GM21723 (cell line): Measurements from ENCODE around the gene KCNG4.
"Not testable (repeated sequence)": the region's sequence is repeated elsewhere in the genome, so short reads cannot be mapped to it uniquely, and the experiment has no call there.

Experiments used
- ATAC-seq: cut with Tn5 transposase; IDR thresholded peaks from one replicate; pipeline ENCODE4 v1.9.1; 2021; ENCODE audit warnings: mild to moderate bottlenecking, moderate library complexity; ENCODE audit not compliant: unreplicated experiment

The KCNG4 gene

DNA sequence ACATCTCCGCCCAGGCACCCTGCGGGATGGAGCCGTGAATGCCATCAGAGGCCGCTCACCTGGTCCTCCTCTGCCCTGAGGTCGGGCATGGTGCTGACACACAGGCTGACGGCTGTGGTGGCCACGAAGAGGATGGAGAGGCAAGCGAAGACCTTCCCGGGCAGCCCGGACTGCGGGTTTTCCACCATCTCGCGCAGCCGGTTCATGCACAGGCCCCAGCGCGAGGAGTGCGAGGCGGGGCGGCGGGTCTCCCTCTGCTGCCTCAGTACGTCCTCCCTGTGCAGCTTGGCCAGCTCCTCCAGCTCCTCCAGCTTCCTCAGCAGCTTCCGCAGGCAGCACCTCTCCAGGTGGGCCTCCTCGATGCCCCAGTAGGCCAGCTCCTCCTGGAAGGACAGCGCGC lies 3.1 kb downstream of the KCNG4 start:
- no peak for ATAC-seq

DNA sequence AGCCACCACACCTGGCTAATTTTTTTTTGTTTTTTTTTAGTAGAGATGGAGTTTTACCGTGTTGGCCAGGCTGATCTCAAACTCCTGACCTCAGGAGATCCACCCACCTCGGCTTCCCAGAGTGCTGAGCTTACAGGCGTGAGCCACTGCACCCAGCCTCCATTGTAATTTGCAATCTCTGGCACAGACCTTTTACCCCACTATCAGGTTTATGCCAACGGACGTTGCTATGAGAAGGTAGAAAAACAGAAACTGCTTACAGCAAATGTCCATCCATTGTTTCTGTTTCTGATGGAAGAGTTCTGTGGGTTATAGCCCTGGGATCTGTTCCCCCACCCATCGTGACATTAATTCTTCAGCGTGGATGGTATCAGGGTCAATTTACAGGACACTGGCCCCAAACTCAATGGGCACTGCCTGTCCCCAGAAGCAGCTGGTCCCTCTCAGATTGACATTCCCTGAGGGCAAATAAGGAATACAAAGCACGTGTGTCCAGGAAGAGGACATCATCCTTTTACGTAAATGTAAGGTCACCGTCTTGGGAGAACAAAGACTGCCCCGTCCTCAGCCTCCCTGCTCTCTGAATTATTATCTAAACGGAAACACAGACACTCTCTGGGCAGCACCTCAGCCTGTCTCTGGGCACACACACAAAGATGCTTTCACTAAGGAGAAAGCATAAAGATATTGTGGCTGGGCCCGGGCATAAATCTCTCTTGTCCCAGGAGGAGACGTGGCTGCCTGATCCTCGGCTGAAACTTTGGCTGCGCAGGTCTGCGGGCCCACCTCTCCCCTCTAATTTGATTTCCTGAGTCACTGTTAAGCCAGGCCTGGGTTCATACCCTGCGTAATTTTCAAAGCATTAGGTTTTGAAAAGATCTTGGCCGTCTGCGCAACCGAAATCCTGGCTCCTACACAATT lies 5.2 kb downstream of the KCNG4 start:
- no peak for ATAC-seq

DNA sequence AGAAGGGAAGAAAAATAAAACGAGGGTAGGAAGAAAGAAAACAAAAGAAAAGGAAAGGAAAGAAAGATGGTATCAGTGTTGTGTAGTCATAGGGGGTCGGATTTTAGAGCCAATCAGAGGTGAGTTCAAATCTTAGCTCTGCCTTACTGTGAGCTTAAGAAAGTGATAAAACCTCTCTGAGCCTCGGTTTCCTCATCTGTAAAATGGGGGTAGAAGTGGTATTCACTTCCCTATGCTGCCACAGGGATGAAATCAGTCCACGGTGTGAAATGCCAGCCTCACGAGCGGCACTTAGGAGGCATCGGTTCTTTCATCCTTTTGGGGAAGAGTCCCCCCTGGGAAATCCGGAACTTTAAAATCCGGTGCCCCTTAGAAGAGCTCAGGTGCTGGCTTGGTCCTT lies 6.1 kb downstream of the KCNG4 start:
- ATAC-seq = no peak

DNA sequence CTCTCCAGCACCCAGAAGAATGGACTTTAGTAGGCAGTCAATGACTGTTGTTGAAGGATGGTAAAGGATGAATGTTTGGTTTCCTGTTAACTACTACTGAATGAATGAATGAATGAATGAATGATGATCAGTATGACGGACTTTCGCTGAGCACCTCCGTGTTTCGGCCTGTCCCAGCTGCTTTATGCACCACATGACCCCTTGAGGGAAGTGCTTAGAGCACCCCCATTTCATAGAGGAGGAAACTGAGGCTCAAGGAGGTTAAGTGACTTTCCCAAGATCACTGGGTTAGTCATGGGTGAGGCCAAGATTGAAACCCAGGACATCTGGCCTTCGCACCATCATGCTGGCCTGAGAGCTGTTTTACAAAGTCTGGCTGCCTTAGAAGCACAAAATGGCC lies 6.8 kb downstream of the KCNG4 start:
- ATAC-seq = no peak

DNA sequence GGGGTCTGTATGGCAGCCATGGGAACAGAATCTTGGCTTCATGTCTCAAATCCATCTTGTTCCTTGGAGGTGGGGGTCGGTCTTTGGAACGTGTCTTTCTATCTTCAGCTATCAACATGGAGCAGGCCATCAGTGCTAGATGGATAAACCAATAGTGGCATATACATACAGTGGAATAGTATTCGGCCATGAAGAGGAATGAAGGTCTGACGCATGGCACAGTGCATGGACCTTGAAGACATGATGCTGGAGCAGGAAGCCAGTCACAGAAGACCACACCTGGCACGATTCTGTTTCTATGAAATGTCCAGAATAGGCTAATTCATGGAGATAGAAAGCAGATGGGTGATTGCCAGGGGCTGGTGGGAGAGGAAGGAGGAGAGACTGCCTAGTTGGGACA lies 7.8 kb downstream of the KCNG4 start:
- ATAC-seq = no peak

DNA sequence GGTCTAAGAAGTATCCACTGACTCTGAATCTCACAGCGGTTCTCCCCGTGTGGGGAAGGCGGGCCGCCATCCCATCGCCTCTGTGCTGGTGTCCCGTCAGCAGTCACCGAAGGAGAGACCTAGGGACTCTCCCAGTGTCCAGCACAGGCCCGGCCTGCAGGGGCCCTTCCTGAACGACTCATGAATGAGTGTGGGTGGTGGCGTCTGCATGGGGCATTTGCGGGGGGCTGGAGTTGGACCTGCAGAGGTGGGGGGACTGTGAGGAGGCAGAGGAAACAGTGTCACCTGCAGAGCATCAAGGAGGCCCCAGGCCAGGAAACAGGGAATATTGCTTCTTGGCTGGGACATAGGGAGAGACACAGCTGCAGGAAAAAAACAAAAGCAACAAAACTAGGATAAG lies 10.3 kb downstream of the KCNG4 start:
- ATAC-seq = no peak

DNA sequence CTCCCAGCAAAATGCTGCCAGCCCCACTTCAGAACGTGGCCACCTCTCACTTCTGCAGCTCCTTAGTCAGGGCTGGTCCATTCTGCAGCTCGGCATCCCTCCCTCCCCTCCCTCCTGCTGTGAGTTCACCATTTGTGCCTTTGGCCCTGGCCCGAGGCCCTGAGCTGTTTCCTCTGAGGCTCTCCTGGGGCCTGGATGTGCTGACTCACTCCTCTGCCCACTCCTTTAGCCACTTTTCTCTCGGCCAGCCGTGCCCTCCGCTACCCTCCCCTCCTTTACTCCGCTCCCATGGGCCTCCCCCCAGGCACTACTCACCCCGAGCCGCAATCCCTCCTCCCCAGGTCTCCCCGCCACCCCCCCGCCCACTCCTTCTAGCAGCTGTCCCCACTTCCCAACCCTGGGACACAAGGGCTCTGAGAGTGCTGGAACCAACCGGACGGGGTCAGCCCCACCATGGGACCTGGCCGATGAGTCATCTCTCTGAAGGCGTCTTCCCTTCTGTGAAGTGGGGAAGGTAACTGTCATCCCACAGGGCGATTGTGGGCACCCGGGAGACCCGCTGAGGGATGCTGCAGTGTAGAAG lies 11.5 kb downstream of the KCNG4 start:
- ATAC-seq = no peak

DNA sequence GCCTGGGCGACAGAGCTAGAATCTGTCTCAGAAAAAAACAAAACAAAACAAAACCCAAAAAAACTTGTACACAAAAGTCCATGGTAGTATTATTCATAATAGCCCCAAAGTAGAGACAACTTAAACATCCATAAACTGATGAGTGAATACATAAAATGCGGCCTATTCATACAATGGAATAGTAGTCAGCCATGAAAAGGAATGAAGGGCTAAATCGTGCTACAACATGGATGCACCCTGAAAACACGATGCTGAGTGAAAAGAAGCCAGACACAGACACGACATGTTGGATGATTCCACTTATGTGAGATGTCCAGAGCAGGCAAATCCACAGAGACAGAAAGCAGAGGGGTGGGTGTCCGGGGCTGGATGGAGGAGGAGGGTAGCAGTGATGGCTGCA lies 12.3 kb downstream of the KCNG4 start:
- no peak for ATAC-seq

DNA sequence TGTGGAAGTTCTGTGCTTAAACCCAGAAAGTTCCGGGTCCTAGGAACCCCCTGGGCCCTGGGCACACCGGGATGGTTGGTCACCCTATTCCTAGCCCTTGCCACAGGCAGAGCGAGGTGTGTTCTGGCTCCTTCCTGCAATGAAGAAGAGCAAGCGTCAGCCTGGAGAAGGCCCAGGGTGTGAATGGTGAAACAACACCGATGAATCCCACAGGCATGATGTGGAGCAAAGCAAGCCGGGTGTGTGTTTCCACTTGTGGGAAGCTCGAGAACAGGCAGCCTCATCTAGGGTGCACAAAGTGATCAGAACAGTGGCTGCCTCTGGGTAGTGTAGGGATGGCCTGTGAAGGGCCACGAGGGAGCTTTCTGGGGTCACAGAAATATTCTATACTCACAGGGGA lies 13.8 kb downstream of the KCNG4 start:
- ATAC-seq = no peak

DNA sequence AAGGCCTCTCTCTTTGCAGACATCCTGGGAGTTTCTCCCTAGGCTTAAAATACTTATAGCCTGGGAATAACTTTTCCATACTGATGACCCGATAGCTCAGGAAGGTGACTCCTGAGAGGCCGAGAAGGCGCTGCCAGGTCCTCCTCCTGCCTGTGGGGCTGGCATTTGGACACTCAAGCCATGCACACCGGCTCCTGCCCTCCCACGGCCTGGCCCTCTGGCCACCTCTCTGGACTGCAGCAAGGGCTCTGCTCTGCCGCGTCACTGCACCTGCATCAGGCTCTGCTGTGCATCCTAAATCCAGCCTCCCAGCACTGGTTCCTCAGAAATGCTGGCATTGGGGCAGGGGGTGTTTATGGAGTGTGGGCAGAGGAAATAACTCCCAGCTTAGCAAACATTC lies 14.2 kb downstream of the KCNG4 start:
- ATAC-seq = no peak

DNA sequence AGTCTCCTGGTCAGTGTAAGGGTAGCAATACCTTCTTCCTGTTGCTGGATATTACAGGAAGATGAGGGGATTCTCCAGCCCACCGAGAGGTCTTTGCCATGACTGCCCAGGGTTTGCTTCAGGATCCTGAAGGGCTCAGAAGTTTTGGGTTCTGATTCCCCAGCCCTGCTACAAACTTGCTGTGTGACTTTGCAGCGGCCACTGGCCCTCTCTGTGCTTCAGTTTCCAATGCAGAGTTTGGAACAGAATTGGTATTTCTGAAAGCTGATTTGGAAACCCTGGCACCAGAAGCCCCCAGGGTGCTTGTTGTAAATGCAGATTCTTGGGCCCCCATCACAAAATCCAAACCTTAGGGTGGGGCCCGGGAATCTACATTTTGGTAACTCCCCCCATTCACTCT lies 14.7 kb downstream of the KCNG4 start:
- ATAC-seq = no peak

DNA sequence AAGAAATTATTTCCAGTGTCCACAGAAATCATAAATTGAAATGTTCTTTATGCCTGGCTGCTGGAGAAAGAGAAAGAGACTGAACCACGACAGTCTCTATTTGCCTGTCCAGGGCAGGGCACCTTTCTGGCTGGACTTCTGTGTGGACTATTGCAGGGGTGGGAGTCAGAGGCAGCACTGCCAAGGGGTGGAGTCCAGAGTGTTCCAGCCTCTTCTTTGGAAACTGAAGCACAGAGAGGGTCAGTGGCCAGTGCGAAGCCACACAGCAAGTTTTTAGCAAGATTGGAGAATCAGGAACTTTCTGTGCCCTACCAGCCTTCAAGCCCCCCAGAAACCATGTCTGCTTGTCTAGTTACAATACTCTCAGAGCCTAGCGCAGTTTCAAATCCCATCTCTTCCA lies 15.3 kb downstream of the KCNG4 start:
- ATAC-seq = no peak

DNA sequence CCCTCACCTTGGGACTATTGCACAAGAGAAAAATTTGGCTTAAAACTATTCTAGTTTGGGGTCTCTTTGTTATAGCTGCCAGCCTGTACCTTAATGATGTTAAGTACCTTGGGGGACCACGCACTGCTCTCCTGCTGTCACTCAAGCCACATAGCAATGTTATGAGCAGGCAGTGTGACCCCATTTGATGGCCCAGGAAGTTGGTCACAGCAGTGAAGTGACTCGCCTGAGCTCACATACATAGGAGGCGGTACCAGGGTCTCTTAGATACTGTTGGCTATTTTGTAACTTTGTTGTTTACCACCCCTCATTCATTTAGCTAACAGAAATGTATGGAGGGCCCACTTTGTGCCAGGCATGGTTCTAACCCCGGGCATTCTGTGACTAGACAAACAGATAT lies 16.4 kb downstream of the KCNG4 start:
- ATAC-seq = no peak

DNA sequence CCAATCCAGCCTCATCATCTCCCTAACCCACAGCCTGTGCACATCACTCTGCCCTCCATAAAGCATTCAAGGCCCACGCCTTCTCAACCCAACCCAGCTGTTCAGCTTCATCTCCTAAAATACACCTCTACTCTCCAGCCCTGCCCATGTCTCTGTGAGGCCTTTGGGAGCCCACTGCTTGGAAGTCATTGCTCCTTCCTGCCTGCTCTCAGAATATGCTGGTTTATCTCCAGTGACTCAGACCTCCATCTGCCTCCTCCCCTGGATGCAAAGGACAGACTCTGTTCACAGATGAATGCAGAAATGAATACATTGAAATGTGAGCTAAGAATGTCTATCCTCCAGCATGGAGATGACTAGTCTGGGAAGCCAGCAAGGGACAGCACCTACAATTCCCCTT lies 19.0 kb downstream of the KCNG4 start:
- ATAC-seq = no peak

DNA sequence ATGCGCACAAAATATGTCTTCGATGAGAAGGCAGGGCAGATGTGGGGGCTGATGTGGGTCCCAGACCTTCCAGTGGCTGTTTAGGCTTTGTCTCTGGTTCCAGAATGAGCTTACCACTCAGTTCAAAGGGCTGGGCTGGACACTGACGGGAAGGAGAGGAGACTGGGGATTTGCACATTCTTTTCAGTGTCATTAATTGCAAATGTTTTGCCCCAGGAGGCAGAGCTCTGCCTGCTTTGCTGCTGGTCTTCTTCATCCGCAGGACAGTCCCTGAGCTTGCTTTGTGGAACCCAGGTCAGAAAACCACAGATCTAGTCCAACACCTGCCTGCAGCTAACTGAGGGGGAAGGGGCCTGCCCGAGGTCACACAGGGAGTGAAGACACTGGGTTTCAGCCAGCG lies 20.9 kb downstream of the KCNG4 start:
- ATAC-seq = no peak

DNA sequence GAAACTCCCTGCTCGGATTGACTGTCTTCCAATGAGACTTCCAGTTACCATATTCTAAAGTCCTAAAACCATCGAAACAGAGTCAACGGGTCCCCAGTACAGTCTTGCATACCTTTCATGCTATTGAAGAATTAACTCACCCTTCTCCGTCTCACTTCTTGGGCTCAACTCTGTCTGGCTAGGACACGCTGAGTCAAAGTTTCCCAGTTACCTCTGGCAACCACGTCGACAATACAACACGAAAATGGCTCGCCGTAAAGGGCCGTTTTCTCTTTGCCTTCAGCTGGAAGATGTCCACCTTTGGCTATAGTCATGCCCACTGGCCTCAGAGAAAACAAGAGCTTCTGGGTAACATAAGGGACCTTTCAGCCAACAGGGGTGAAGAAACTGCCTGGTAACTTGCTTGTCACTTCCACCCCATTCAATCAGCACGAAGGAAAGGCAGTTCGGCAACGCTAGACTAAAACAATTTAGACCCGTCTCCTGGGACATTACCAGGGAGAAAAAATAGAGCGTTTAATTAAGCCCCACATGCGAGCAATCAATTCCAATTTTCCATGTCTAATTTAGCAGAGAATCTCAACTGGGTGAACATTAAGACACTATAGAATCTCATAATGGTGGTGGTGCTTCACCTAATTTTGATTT lies 21.5 kb downstream of the KCNG4 start:
- no peak for ATAC-seq

DNA sequence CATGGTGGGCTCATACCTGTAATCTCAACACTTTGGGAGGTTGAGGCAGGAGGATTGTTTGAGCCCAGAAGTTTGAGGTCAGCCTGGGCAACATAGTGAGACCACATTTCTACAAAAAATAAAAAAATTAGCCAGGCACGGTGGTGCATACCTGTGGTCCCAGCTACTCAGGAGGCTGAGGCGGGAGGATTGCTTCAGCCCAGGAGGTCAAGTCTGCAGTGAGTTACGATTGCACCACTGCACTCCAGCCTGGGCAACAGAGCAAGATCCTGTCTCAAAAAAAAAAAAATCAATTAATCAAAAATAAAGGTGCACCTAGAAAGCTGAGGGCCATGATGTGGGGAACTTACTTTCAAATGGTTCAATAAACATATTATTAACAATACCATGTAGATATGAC lies 23.7 kb downstream of the KCNG4 start:
- not testable (repeated sequence) for ATAC-seq

DNA sequence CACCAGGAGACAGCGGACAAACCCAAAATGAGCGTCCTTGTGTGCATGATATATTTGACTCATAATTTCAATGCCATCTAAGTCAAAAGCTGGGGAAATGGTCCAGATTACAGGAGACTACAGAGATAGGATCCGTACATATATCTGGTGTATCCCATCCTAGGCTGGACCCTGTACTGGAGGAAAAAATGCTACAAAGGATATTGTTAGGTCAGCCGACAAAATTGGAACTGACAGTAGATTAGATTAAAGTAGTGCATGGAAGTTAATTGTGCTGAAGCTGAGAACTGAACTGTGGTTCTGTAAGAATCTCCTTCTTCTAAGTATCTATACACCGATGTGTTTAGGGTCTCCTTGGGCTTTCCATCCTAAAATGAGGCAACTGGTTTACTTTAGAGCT lies 24.3 kb downstream of the KCNG4 start:
- no peak for ATAC-seq

DNA sequence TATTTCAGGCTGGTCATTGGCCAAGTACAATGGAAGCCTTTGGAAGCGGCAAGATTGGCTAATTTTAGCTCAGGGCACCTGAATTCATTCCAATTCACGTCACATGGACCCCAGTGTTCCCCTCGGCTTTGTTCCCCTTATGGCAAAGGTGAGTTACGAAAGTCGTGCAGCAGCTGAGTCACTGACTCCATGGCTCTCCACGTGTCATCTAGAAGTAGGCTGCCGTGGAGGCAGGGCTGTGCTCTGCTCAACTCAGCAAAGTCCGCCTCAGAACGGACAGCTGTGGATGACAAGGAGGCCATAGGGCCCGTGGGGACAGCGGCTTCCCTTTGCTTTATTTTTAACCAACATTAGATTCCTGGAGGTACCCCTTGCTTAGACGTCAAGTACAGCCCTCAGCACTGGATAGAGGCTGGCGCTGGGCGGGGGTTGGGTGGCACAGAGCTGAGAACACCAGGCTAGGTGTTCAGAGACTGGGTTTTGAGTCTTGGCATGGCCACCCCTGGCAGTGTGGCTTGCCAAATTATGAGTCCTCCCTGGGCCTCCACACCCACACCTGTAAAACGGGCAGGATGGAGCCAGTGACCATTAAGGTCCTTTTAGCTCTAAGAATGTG lies 25.3 kb downstream of the KCNG4 start:
- ATAC-seq = no peak

DNA sequence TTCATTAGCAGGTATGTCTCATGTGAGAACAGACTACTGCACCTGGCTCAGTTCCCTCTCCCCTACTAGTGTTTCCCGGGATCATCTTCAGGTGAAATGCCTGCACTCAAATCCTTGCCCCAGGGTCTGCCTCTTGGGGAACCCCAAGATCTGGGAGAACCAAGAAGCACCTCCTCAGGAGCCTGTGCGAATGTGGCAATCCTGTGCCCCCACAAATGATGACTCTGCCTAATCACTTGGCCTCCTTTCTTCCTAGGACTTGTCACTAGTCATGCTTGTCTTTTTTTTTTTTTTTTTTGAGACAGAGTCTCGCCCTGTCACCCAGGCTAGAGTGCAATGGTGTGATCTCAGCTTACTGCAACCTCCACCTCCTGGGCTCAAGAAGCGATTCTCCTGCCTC lies 27.2 kb downstream of the KCNG4 start:
- ATAC-seq = no peak

DNA sequence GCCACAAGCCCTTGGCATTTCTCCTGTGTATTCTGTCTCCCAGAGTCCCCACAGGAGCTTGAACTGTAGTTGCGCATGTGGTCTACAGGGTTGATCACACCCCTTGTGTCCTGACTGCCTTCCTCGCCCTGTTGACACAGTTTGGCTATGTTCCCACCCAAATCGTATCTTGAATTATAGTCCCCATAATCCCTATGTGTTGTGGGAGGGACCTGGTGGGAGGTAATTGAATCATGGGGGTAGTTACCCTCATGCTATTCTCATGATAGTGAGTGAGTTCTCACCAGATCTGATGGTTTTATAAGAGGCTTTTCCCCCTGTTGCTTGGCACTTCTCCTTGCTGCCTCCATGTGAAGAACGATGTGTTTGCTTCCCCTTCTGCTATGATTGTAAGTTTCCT lies 27.7 kb downstream of the KCNG4 start:
- ATAC-seq = no peak

DNA sequence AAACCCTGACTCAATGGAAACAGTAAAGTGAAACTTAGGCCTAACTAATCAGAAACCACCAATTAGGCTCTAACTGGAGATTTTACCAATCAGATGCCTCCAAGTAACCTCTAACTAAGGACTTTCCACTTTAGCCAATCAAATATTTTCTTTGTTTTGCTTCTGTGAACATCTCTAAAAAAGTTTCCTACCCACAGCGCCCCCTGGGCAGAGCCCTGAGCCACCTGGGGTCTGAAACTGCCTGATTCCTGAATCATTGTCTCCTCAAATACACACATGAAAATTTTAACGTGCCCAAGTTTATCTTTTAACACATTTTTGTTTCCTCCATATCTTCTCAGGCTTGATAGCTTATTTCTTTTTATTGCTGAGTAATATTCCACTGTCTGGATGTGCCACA lies 29.8 kb downstream of the KCNG4 start:
- ATAC-seq = no peak
